GM21360 (cell line): ENCODE results near the gene HSPB7.
"Not testable (repeated sequence)": the region's sequence is repeated elsewhere in the genome, so short reads cannot be mapped to it uniquely, and the experiment has no call there.

Experiments used
- ATAC-seq: cut with Tn5 transposase; IDR thresholded peaks from one replicate; pipeline ENCODE4 v1.9.1; 2021; ENCODE audit warnings: mild to moderate bottlenecking, moderate library complexity; ENCODE audit not compliant: unreplicated experiment

The HSPB7 gene

DNA sequence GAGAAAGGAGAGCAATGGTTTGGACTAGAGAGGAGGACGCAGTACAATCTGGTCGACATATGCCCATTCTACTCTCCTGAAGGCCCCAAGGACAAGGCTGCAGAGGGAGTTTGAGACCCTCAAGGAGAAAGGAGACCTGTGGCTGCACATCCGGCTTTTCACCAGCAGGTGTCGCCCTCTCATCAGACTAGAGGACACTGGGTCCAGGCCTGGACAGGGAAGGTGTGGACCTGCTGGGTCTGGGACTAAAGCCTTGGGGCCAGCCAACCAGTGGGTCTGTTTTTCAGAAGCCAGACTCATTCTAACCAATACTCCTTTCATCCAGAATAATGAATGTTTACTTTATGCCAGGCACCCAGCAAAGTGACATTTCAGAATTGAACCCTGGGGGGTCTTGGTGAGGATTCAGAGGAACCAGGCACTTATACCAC lies 8.8 kb downstream of the HSPB7 start:
- no peak for ATAC-seq

DNA sequence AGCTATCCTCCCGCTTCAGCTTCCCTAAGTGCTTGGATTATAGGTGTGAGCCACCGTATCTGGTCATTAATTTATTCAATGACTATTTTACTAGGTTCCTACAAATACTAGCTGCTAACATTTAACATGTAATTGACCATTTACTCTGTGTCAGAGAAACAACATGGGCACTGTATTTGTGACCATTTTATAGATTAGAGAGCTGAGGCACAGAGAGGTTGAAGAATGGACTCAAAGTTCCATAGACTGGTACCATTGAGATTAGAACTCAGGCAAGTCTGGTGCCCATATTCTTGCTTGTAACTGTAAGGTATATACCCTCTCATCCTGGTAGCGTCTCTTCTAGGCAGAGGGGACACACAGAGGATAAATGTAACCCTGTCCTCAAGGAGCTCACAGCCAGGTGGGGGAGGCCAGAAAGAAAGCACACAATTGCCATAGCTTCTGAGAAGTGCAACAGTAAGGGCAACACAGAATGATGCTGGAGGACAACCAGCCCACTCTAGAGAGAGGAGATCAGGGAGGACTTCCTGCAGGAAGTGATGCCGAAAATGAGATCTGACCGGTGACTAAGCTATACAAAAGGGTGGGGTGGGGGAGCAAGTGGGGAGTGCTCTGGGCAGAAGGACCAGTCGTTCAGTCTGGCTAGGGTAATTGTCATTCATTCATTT lies 10.0 kb downstream of the HSPB7 start:
- ATAC-seq, result no peak

DNA sequence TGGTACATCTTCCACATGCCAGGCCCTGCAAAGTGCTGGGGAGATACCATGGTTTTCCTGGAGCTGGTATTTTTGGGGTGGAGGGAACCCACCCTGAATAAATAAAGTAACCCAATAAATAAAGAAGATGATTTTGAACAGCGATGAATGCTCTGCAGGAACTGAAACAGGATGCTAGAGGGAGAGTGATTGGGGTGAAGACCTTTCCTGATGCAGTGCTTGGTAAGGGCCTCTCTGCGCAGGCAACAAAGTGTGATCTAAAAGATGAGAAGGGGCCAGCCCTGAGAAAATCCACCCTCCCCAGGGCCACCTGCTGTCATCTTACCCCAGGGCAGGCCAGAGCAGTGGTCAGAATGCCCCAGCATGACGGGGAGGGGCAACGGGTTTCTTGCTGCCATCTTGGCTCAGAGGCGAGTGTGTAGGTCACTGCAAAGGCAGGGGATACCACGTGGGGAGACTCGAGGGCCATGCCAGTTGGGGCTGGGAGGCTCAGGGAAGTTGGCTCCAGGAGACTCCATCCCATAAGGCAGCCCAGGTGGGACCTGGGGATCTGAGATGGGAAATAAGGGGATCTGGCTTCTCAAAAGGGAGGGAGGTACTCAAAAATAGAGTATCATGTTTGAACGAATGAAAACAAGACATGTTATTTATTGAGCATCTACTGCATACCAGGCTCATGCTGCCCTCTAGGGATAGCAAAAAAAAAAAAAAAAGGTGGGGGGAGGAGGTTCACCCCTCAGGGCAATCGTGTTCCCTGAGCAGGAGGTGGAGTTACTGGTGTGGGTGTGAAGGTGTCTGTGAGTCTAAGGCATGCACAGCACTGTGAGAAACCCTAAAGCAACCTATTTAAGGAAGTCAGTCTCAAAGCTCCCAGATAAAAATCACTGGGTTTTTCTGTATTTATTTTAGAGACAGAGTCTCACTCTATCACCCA lies 11.0 kb downstream of the HSPB7 start:
- no peak for ATAC-seq

DNA sequence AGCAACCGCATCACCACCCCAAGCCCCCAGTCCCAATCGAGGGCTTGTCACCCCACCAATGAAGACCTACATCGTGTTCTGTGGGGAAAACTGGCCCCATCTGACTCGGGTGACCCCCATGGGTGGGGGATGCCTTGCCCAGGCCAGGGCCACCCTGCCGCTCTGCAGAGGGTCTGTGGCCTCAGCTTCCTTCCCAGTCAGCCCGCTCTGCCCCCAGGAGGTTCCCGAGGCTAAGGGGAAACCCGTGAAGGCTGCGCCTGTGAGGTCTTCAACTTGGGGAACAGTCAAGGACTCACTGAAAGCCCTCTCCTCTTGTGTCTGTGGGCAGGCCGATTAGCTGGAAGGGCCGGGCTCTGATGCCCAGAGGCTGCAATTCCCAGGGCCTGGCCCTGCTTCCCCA lies 11.8 kb downstream of the HSPB7 start:
- ATAC-seq, result no peak

DNA sequence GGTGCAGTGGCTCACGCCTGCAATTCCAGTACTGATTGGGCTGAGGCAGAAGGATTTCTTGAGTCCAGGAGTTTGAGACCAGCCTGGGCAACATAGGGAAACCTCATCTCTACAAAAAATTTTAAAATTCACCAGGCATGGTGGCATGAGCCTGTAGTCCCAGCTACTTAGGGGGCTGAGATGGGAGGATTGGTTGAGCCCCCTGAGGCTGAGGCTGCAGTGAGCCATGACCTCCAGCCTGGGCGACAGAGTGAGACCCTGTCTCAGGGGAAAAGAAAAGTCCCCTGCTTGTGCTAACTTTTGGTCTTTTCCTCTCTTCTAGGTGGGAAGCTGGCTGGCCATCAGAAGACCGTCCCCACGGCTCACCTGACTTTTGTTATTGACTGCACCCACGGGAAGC lies 12.2 kb downstream of the HSPB7 start:
- no peak for ATAC-seq

DNA sequence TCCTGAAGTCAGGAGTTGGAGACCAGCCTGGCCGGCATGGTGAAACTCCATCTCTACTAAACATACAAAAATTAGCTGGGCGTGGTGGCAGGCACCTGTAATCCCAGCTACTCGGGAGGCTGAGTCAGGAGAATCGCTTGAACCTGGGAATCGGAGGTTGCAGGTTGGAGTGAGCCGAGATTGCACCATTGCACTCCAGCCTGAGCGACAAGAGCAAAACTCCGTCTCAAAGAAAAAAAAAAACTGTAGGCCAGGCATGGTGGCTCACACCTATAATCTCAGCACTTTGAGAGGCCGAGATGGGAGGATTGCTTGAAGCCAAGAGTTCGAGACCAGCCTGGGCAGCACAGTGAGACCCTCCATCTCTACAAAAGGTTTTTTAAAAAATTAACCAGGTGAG lies 16.6 kb downstream of the HSPB7 start:
- not testable (repeated sequence) for ATAC-seq

DNA sequence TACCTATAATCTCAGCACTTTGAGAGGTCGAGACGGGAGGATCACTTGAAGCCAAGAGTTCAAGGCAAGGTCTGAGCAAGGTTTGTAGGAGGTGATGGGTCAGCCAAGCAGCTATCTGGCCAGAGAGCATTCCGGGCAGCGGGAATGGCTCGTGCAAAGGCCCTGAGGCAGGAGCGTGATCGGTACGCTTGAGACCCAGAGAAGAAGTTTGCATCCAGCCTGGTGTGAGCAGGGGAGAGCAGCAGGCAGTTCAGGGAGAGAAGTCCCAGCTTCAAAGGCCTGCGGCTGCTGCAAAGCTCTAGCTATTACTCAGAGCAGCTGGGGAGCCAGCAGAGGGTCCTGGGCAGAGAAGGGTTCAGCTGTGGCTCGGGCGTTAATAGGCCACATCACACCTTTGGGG lies 18.9 kb downstream of the HSPB7 start:
- ATAC-seq, result no peak

DNA sequence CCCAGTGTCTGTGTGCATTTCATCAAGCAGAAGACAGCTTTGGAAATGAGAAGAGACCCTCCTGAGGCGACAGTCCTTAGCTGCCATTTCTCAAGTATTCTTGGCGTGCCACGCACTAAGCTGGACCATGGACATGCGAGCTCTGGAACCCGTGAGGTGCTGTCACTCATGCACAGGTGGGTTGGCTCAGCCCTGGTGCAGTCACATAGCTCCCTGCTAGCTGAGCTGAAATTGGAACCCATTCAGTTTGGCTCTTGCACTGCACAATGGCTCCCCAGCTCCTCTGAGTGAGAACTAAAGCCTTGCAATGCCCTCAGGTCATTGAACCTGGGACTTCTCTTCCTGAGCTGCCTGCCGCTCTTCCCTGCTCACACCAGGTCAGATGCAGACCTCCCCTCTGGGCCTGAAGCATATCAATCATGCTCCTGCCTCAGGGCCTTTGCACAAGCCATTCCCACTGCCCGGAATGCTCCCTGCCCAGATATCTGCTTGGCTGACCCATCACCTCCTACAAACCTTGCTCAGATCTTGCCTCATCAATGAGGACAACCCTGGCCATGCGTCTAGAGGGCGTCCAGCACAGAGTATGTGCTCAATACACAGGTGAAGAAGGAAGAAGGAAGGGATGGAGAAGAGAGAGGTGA lies 20.1 kb downstream of the HSPB7 start:
- no peak for ATAC-seq

DNA sequence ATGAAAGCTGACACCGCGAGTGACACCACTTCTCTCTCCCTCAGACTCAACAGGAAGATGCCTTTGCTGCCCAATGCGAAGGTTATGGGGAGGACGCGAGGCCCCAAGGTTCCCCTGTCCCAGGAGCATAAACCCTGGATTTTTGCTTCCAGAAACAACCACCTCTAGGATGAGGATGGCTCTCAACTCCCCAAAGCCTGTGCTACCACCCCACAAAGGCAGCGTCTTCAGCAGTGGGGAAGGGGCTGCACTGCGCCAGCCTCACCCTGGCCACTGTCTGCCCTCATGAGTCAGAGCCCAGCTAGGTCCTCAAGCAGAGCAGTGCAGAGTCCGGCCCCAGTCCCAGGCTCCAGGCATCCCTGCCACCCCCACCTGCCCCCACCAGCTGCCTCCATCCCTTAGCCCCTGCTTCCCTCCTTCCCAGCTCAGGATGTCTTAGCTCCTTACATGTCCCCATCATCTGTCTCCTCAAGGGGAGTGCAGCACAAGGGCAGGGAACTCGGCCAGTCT lies 20.7 kb downstream of the HSPB7 start:
- no peak for ATAC-seq

DNA sequence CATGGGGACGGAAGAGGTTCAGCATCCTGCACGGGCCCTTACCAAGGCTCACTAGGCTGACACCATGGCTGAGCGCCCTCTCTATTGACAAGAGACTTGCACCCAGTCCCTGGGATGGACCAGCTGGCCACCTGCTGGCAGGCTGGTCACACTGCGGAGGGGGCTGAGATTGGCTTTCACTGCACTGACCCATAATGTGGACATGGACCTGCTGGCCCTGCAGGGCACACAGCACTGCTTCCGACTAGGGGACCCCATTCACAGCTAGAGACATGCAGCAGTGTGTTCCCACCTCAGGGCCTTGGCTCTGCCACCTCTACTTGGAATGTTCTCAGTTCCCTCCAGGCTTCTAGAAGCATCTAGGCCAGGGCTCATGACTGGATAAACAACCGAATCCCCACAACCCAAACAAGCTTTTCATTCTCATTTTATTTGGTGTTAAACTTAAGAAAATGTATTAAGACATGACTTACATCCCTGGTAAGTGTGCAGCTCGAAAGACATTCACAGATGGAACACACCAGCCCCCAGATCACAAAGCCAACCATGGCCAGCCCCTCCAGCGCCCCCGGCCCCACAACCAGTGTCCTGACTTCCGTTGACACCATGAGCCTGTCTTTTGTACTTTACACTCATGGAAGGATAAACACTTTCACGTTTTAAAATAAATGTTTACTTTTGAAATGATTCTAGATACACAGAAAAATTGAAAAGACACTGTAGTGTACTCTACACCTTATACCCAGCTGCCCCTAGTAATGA lies 23.1 kb downstream of the HSPB7 start:
- ATAC-seq, result no peak

DNA sequence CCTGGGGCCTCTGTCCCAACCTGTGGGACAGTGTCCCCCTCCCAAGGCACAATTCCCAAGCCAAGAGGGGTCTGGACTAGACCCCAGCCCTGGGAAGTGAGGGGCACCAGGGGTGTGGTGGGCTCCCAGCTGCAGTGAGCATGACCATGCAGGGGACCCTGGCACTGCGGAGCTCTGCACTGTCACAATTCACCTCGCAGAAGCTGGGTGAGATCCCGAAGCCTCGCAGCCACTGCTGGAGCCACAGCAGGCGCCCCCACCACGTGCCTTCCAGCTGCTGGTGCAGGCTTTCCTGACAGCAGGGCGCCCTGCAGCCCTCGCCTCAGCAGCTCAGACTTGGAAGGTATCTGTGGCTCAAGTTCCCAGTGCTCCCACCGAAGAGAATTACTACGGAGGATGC lies 23.8 kb downstream of the HSPB7 start:
- ATAC-seq, result no peak

DNA sequence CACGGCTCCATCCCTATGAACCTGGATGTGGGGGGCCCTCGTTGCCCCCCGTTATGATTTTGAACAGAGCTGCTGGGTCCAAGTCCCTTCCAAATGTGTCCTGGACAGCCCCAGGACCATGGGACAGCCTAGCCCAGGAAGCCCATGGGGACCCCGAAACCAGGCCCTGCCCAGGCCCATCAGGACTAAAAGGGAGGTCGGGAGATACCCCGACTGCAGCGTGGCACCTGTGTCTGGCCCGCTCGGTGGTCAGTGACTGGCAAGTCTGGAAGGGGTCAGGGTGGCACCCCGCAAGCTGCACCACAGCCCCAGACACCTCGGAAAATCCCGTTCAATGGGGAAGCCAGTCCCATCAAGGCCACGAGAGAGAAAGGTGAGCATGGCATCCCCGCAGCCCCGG lies 24.2 kb downstream of the HSPB7 start:
- ATAC-seq, result no peak

DNA sequence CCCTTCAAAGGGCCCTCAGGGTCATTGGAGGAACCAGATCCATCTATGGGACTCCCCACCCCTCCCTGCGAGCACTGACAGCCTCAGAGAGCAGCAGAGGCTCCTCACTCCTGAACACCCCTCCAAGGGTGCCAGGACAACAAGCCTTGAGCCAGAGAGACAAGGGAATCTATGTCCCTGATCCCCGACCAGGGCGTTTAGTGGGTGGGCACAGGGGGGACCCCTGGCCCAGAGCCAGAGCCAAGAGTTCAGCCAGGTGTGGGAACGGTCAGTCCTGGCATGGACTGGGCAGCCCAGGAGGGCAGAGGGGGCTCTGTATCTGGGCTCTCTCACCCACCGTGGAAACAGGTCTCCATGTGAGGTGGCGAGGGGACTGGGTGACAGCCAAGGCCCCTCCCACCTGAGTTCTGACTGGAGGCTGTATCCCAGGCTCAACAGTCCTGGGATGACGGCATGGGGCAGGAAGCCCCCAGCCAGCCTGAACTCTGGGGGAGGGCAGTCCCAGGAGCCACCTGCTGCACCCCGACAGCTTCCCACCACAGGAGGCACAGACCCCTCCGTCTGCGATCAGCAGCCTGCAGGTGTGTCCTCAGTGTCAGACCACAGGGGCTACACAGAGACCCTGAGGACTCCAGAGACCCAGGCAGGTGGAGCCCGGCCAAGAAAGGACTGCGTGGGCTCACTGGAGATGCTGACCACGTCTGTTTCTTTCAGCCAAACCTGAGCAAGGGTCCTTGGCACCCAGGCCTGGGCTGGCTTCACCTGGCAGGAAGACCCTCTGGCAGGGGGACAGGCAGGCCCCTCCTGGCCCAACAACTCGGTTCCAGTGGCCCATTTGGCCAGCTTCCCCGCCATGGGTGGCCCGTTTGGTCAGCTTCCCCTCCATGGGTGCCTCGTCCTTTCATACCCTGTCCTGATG lies 25.0 kb downstream of the HSPB7 start:
- ATAC-seq, result no peak

DNA sequence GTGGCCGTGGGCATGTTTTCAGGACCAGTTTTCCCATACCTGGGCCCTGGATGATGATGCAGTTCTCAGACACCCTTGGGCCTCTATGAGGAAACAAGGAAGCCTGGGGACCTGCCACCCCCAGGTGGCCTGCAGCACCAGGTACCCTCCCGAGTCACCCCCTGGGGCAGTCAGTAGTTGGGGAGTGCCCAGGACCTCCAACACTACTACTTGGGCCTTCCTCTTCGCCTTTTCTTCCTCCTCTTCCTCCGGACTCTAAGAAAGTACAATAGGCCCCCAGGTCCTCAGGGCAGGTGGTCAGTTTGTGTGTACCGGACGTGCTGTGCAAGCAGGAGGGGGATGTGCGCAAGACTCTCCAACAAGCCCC lies 25.7 kb downstream of the HSPB7 start:
- no peak for ATAC-seq

DNA sequence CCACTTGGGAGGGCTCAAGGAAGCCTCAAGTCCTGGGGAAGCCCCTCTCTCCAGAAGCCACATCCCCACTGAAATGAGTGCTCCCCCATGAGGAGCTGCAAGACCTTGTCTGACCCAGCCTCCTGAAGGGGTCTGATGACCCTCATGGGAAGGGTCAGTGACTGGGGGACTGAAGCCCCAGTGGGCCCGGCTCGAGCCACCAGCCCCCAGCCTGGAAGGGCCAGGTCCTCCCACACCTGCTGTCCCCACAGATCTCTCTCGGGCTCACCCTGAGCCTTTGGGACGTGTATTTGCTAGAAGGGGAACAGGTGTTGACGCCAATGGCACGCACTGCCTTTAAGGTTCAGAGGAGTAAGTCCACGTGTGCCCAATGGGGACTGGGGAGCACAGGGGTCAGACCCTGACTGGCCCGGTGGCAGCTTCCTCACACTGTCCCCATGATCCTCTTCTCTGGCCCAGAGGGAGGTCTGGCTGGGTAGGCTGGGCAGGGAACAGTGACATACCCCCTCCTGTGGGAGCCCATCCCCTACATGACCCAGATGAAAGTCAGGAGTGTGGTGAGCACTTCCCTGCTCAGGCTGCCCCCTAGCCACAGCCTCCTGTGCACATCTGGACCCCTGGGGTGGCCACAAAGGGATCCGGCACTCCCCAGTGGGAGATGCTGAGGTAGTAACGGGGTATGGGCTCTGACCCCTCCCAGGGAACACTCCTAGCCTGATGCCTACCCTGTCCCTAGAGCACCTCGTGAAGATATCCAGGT lies 26.2 kb downstream of the HSPB7 start:
- ATAC-seq, result no peak

DNA sequence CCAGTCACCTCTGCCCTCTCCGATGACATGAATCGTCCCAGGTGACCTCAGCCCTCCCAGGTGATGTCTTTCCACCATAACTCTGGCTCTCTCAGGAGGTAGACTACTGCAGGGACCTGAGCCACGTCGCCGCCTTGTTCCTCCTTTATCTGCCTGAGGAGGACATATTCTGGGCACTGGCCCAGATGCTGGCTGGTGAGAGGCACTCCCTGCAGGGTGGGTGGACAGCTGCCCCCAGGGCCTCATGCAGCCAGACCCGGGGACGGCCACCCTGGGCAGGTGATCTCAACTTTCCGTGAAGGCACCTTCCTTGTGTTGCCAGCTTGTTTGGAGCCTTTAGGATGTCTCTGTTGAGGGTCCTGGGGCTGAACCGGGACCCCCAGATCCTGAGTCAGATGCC lies 28.1 kb downstream of the HSPB7 start:
- no peak for ATAC-seq

DNA sequence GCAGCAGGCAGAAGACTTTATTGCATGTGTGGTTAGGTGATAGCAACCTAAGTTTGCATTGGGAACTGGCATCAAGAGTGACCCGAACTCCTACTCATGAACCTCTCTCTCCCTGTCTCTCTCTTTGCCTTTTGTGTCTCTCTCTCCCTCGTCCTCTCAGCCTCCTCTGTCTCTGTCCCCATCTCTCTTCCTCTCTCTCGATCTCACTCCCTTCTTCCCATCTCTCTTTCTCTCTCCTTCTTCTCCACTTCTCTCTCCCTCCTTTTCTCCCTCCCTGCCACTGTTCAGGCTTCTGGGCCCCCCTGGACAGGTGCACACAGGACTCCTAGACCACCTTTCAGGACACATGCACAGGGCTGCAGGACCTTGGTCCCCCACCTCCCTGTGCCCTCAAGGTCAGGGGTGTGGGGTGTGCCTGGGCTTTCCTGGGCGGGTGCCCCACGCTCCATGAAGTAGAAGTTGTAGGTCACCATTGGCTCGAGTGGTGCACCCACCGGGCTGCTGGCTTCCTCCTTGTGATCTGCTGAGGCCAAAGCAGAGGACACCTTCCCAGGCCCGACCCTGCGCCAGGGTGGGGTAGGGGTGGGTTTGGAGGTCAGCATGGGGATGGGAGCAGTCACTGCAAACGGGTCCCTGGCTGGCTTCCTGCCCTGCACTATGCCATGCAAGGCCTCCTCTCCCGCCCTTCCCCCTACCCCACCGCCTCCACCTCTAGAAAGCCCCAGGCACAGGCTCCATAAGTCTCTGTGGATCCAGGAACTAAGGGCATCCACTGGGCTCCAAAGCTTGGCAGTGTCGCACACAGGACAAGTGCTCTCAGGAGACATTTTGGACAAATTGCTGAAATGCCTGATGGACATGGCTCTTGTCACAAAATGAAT lies 28.7 kb downstream of the HSPB7 start:
- ATAC-seq, result no peak

DNA sequence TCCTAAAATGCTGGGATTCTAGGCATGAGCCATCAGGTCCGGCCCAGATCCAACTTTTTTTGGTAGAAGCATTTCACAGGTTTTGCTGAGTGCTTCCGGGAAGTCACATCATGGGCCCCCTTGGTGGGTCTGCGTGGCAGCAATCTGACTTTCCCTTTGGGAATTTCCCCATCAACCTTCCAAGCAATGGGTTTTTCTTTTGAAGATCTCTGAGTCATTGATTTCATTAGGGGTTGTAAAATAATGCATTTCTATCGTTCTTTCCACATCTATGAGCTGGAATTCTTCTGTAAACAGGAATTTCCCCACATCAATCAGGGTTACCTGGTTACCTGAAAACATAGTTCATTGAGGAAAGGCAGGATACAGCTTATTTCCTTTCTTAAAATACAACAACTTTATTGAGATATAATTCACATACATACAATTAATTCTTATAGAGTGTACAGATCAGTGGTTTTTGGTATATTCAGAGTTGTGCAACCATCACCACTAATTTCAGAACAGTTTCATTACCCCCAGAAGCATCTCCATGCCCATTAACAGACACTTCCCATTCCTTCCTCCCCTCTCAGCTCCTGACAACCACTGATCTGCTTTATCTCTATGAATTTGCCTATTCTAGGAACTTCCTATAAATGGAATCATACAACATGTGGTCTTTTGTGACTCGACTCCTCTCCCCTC lies 32.1 kb downstream of the HSPB7 start:
- no peak for ATAC-seq
